ENCODE results near the gene UBA7. TPM values are rescaled to one million over a fixed set of nuclear protein-coding genes. Genes with fewer than 3 reads are reported as not detected.

The UBA7 gene
- 20.9 and 33.5 TPM in 2 replicates for total RNA-seq

GRCh38 chr3:49813497-49814174 is at the start of gene UBA7:
UBA7 (minus strand) TSS chr3:49813953; CDS start chr3:49813787, 166 bp downstream.

GRCh38 chr3:49856181-49857005 is 42.6 kb upstream of the UBA7 start, which contains the start of gene TRAIP:
TRAIP (minus strand) TSS chr3:49856564; CDS start chr3:49856453, 111 bp downstream.

GRCh38 chr3:49802719-49803464 is 10.9 kb downstream of the UBA7 start, which contains the start of gene INKA1:
INKA1 (plus strand) TSS chr3:49803261; CDS start chr3:49803393, 132 bp downstream.

GRCh38 chr3:49799761-49800160 is 14.0 kb downstream of the UBA7 start, which contains the start of gene CDHR4:
CDHR4 (minus strand) TSS chr3:49799873; CDS start chr3:49799812, 61 bp downstream.

GRCh38 chr3:49786357-49787181 is 27.2 kb downstream of the UBA7 start, which contains the start of gene IP6K1:
IP6K1 (minus strand) TSS chr3:49786542; CDS start chr3:49748040, 38,502 bp downstream.

Small RNAs within 50 kb of the gene (small RNA-seq; reads per million reads assigned to genes)
- not detected for gene COX6CP14
- not detected for gene RN7SL217P

Other genes starting within 250 kb of the UBA7 start
- 76.9 and 81.3 TPM in 2 replicates for gene APEH, start 139.6 kb downstream of the UBA7 start, total RNA-seq
- 1.1 and 2.3 TPM in 2 replicates for gene MST1, start 124.5 kb downstream of the UBA7 start, total RNA-seq
- 19.1 and 25.0 TPM in 2 replicates for gene RNF123, start 124.4 kb downstream of the UBA7 start, total RNA-seq
- gene AMIGO3, start 94.3 kb downstream of the UBA7 start, total RNA-seq: 0.14 TPM in 1 of 2 replicates, not detected in the other
- gene GMPPB, start 90.0 kb downstream of the UBA7 start, total RNA-seq: 39.8 and 42.0 TPM in 2 replicates
- gene IP6K1, start 27.4 kb downstream of the UBA7 start, total RNA-seq: 44.5 and 53.0 TPM in 2 replicates
- gene CDHR4, start 14.1 kb downstream of the UBA7 start, total RNA-seq: not detected in 2 replicates
- gene INKA1, start 10.7 kb downstream of the UBA7 start, total RNA-seq: 5.8 and 7.6 TPM in 2 replicates
- gene TRAIP, start 42.6 kb upstream of the UBA7 start, total RNA-seq: 4.8 and 5.5 TPM in 2 replicates
- not detected in 2 replicates for gene CAMKV, start 56.0 kb upstream of the UBA7 start, total RNA-seq
- gene MST1R, start 89.9 kb upstream of the UBA7 start, total RNA-seq: 1.2 and 2.2 TPM in 2 replicates
- gene MON1A, start 115.9 kb upstream of the UBA7 start, total RNA-seq: 14.6 and 17.0 TPM in 2 replicates
- 77.5 and 83.2 TPM in 2 replicates for gene RBM6, start 126.2 kb upstream of the UBA7 start, total RNA-seq